Measurements from ENCODE around the gene ZNF85.
A peak's percentile ranks its signal among the peaks of the same experiment; 100 is the strongest.
"Not testable (repeated sequence)": the region's sequence is repeated elsewhere in the genome, so short reads cannot be mapped to it uniquely, and the experiment has no call there.

Gene ZNF85

DNA sequence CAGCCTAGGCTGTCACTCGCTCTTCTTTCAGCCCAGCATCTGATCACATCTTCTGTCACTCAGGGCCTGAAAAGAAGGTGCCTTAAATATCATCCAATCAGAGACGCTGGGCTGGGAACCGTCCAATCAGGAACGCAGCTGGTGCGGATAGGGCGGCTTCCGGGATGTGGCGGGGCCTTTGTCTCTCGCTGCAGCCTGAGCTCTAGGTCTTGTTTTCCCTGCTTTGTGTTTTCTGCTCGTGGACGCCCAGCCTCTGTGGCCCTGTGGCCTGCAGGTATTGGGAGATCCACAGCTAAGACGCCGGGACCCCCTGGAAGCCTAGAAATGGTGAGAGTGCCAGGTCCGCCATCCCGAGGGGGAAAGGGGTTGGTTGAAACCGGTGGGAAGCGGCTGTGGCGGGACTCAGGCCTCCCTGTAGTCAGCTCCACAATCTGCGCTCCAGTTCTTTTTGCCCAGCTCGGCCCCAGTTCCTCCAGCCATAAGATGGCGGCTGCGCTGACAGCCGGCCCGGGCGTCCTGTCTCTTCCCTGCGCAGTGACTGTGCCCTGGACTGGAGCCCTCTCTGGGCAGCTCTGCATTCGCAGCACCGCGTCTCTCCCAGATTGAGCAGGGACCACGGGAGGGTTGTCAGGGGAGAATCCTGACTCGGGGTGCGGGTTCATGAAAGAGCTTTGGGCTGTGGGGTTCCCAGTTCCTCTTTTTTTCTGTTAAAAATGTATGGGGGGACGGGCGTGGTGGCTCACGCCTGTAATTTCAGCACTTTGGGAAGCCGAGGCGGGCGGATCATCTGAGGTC, at the start of gene ZNF85:
ZNF85 (plus strand) TSS at position 175 of the 795 bp plus-strand sequence; CDS start at position 325, 150 bp downstream.
- peak; percentile 62 to 85 for DNase-seq (ENCODE audit: low read depth in 2 of 2)

GRCh38 chr19:20879501-20879900, 43.5 kb upstream of the ZNF85 start:
- no peak for DNase-seq (ENCODE audit: low read depth in 2 of 2)

- DNase-seq (ENCODE audit: low read depth in 2 of 2): no peak
These were observed 10.1 kb upstream of the ZNF85 start for GRCh38 chr19:20912973-20913372.

DNA sequence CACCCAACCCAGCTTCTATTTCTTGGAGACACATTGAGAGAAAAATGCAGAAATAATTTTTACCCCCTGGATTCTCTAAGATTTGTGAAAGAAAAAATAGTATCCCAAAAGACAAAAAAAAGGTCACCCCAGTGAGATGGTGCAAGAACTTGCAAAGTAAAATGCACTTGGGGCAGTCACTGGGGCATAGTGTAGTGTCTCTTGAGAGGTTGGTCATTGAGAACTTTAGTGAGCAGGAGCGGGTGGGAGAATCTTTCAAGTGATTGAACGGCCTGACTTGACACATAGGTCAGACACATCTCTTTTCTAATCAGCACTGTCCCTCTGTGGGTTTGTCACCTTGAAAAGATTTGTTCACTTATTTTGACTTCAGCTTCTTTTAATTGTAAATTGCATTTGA, 2.4 kb downstream of the ZNF85 start:
- no peak for DNase-seq (ENCODE audit: low read depth in 2 of 2)

GRCh38 chr19:20926796-20927195, 3.7 kb downstream of the ZNF85 start:
- DNase-seq (ENCODE audit: low read depth in 2 of 2): no peak

DNA sequence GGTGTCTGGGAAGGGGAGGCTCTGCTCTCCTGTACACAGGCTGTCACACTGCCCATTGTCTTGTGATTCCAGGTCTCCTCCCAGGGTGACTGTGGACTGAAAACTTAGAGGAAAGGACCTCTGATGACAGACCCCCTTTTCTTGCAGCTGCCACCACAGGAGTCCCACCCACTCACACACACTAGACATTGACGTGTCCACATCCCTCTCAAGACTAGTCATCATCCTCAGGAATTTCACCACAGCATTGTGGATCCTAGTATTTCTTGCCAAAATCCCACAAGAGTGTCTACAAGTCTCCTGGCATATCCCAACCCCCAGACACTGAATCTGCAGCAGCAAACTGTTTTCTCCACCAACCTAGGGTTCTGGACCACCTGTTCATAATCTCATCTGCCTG, 5.3 kb downstream of the ZNF85 start:
- no peak for DNase-seq (ENCODE audit: low read depth in 2 of 2)

DNA sequence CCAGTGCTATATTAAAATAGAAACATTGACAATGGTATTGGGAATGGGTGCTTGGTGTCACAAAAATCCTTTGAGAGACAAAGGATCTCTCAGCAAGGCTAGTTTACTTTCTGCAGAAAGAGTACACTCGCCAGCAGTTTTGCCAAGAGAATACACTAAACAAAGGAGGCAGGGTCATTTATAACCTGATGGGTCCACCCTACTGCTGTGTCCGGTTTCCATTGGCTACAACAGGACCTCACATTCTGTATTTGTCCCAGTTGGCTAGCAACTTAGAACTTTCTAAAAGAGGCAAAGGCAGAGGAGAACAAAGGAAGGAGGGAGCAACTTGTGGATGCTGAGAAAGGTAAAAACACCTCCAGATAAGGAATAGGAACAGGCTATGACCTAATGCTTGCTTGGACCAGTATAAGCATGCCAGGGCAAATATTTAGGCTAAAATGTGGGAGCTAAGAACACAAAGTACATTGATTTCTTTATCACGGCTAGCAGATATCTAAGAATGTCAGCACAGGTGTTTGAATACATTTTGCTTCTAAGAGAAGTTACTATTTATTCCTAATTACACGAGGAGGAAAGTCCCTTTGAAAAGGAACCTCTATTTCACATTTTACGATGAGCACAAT, 13.4 kb downstream of the ZNF85 start:
- not testable (repeated sequence) for DNase-seq (ENCODE audit: low read depth in 2 of 2)

GRCh38 chr19:20952561-20953095, 29.6 kb downstream of the ZNF85 start:
- not testable (repeated sequence) for DNase-seq (ENCODE audit: low read depth in 2 of 2)

GRCh38 chr19:20964798-20965197, 41.7 kb downstream of the ZNF85 start:
- DNase-seq (ENCODE audit: low read depth in 2 of 2): no peak

- no peak for DNase-seq (ENCODE audit: low read depth in 2 of 2)
These were observed 45.0 kb downstream of the ZNF85 start for GRCh38 chr19:20968092-20968491.

GRCh38 chr19:20969498-20969897, 46.4 kb downstream of the ZNF85 start:
- no peak for DNase-seq (ENCODE audit: low read depth in 2 of 2)

GRCh38 chr19:20969898-20970297, 46.8 kb downstream of the ZNF85 start:
- DNase-seq (ENCODE audit: low read depth in 2 of 2): no peak

DNA sequence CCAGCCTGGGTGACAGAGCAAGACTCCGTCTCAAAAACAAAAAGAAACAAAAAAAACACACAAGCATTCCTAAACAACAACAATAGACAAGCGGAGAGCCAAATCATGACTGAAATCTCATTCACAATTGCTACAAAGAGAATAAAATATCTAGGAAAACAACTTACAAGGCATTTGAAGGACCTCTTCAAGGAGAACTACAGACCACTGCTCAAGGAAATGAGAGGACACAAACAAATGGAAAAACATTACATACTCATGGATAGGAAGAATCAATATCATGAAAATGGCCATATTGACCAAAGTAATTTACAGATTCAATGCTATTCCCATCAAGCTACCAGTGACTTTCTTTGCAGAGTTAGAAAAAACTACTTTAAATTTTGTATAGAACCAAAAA, 69.7 kb downstream of the ZNF85 start:
- not testable (repeated sequence) for DNase-seq (ENCODE audit: low read depth in 2 of 2)

GRCh38 chr19:20999731-21000352, 76.8 kb downstream of the ZNF85 start:
- peak; percentile 61 to 77 for DNase-seq (ENCODE audit: low read depth in 2 of 2)

Data from stimulated activated CD8-positive, alpha-beta memory T cell treated with anti-CD3 and anti-CD28 coated beads, Interleukin-15, amount 100 ng/mL, for 4 hours (primary cell).